ENCODE data around the gene MLX.
A peak's percentile ranks its signal among the peaks of the same experiment; 100 is the strongest.

The MLX gene, protein sequence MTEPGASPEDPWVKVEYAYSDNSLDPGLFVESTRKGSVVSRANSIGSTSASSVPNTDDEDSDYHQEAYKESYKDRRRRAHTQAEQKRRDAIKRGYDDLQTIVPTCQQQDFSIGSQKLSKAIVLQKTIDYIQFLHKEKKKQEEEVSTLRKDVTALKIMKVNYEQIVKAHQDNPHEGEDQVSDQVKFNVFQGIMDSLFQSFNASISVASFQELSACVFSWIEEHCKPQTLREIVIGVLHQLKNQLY

DNA sequence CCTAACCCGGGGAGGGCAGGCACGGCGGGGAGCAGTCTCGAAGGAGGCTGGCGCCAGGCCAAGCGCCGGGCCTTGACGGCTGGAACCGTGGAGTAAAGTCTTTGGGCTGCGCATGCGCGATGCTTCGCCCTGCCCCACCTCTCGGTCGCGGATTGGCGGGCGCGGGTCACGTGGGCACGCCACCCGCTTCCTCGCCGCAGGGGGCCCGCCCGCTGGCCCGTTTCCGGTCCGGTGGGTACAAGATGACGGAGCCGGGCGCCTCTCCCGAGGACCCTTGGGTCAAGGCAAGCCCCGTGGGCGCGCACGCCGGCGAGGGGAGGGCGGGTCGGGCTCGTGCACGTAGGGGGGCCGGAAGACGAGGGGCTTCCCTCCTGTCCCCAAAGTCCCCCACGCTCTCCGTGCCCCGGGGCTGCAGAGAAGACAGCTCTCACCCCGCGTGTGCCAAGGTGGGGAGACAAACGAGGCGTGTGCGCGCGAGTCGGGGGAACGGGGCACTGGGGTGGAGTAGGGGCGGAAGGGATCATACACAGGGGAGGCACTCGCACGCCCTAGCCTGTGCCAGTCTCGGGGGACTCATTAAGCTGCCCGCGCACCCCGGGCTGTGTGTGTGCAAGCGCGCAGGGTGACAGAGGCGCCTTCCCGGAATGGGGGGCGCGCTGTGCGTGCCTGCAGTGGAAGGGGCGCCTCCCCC, at the start of gene MLX:
Gene MLX, plus strand, starts transcription at position 218 of the 691 bp plus-strand sequence. Its CDS starts 25 bp downstream, at position 243.
- DNase-seq, result no peak

DNA sequence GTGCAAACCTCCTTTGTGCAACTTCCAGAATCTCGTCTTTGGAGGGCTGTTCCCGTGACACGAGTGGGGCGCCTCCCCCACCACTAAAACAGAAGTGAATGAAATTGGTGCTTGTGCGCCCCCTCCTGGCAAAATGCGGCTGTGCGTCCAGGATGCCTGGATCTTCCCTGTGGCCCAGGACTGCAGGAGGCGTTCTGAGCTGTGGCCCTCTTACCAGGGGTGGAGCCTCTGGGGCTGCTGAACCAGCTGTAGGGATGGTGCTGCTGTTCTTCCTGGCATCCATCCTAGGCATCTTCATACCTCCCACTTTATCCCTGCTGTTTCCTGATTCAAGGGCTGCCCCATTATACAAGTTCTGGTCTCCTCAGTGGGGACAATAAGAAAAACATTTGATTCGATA, 49.4 kb upstream of the MLX start:
- no peak for DNase-seq

DNA sequence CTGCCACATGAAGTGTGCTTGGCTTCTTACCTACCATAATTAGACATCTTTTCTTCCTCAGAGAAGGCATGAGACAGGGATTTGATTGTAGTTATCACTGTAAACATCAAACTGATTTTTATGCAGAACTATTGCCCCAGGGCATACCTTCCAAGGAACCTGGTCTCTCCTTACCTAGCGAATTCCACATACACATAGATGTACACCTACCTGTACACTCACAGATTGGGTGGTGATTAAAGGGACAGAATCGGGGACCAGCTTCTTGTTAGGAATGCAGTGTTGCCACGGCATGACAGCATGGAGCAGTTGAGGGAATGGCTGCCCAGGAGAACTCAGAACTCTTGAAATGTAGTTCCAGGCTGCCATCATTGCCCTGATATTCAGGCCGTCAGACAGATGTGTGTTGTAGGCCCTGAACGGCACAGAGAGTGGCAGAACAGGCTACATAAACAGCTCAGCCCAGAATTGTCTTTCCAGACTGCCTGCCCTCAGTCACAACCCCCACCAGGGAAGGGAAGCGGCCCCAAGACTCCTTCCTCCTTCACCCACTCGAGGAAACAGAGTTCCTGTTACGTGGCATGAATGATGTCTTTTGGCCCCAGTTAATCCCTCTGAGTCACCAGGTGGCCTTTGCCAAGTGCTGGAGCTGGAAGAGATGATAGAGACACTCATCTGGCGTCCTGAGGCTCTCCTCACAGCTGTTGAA, 48.7 kb upstream of the MLX start:
- DNase-seq, result no peak

DNA sequence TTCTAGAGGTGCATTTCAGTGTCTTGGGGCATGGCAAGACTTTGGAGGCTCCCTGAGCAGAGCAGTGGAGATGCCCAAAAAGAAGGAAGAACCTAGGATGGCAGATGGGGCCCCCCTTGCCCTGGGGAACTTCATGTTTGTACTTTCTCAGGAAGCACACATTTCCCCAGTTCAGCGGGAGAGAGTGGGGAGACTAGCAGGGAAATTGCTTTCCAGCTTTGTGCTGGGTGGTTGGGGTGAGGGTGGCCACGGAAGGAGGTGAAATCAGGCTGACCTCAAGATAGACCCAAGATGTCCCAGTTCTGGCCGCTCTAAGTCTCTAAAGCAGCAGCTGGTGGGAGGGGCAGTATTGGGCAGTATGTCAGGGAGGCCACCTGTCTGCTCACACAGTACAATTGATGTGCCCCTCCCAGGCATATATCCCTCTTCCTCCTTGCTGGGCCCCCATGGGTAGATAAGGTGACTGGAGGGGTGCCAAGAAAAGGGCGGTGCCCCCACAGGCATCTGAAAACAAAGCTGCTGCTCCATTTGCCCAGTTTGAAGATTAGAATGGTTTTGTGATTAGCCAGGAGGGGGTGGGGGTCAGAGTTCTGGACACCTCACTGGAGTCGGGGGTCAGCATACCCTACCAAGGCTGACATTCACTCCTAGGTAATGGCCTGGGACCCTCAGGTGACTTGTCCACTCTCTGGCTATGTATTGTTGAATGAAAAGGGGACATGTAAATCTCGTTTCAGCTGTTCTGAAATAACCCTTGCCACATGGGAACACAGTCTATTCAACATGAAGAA, 48.0 kb upstream of the MLX start:
- DNase-seq, result no peak

DNA sequence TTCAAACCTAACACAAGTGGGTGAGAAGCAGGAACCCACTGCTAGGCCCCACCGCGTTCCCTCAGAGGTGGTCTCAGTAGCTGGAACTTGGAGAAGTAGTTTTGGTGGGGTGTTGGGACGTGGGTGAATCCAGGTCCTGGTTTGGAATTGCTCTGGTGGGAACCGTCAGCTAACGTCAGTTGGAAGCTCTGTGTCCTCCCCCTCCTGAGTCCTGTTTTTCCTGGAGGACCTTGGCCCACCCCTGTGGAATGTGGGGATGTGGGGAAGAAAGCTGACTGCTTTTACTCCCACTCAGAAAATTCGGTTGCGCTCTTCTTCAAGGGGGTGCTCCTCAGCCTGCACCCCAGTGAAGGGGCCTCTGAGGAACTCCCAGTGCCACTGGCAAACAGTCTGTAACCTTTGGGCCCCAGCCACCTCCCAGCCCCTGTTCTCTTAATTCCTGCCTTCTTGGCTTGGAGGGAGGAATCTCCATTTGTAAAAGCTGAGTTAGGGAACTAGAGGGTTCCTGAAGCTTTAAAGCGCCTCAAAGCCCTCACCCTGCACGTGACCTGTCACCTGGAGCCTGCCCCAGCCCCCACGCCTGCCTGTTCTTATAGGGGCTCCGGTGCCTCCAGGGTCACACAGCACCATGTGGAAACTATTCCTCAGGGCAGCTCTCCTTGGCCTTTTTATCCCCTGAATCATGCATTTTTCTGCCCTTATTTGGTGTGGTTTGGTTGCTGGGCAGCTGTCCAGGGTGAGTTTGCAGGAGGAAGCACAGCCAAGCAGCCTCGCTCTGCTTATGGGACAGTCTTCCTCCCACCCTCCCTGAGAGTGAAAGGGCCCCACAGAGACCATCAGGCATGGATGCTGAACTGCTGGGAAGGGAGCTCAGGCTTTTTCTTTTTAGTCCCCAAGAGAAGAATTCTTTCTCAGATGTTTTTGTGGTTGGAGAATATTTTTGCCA, 47.1 kb upstream of the MLX start:
- no peak for DNase-seq

DNA sequence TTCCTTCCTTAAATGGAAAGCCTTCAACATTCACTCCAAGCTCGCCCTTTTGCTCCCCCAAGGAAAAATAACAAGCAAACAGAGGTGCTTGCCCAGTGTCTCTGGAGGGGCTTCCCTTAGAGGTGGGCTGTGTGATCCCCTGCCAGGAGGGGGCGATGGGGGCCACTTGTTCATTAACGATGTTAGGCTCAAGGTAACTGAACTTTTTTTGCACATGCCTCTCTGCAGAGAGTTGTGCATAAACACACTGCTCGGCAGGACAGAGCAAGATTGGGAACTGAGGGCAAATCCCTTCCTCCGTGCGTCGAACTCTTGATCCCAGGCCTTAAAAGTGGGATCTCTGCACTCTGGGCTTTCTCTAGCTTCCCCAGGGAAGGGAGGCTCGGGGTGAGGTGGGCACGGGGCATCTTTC, 46.4 kb upstream of the MLX start:
- no peak for DNase-seq

DNA sequence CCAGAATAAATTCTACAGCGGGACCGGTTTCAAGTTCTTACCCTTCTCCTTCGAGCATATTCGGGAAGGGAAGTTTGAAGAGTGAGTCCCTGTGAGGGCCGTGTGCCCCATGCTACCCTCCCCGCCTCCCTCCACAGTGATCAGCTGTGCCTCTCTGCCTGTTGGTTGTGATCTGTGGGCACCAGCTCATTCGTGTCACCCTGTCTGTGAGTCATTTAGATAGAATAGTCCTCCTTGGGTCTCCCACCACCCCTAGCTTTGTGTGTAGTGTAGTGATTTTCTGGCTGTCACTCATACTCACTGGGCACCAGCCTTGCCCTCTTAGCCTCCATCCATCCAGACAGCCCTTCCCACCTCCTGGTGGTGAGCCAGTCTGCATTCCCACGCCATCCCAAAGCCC, 45.9 kb upstream of the MLX start:
- no peak for DNase-seq

DNA sequence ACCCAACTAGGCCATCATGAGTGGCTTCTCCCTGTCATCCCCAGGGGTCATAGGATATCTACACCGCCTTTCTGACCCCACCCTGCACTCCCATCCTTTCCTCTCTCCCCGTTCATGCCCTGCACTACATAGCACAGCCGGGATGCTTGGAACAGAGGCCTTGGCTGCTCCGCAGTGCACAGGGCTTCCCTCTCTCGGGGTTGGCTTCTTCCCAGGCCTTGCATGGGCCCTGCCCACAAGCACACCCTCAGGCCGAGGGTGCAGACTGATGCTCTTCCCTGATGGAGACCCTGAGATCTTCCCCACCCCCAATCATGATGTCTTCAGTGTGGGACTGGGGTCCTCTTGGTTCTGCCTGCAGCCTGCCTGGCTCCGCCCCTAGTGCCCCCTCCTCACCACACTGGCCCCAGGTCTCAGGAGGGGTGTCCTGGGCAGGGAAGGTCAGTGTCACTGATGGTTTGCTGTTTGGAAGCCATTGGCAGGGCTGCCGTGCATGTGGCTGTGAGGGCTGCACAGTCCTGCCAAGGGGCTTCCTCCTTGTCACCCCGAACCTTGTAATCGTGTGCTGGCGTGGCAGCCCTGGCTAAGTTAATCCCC, 45.1 kb upstream of the MLX start:
- DNase-seq, result no peak

DNA sequence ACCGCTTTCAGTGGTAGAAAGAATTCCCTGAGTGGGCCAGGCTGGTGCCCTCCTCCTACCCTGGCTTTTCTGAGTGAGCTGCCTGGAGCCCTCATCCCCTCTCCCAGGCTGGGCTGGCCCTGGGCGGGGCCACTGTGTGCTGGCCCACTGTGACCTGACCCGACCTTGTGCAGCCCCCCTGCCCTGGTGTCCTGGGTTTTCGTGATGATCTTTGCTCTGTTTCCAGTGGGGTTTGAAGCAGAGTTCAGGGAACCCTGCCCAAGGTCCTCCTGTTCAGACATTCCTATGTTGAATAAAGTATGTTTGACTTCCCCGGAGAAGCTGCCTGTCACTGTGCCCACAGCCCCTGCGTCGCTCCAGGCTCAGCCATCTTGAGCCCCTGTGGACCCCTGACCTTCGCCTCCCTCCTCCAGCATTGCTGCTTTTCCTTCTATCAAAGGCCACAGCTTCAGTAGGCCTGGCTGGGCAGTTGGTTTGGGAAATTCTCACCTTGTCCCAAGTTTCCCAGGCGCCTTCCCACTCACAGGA, 44.6 kb upstream of the MLX start:
- no peak for DNase-seq

DNA sequence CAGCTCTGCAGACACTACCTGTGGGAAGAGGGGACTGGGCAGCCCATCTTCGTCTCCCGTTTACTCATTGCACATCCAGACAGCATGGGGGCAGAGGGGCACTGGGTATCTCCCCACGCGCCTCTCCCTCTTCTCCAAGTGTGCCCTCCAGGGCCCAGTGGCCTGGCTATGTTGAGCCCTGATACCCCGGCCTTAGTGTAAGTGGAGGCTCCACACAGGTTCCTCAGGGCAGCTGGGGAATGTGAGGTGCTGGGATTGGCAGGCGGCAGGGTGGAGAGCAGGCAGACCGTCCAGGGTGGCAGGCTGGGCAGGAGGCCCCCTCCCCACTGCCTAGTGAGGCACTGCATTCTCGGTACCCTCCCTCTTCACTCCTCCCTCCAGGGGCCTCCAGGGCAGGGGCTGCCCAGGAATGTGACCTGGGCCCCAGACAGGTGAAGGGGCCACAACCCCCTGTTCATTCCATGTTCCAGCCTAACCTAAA, 44.1 kb upstream of the MLX start:
- DNase-seq, result no peak

DNA sequence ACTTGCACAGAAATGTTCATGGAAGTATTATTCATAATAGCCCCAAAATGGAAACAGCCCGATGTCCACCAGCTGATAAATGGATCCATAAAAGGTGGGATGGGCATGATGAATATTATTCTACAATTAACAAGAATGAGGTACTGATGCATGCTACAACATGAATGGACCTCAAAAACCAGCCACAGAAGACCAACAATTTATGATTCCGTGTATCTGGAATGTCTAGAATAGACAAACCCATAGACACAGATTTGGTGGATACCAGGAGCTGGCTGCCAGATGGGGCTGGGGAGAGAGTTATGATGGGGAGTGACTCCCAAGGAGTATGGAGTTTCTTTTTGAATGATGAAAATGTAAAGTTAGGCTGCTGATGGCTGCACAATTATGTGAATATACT, 41.7 kb upstream of the MLX start:
- no peak for DNase-seq

DNA sequence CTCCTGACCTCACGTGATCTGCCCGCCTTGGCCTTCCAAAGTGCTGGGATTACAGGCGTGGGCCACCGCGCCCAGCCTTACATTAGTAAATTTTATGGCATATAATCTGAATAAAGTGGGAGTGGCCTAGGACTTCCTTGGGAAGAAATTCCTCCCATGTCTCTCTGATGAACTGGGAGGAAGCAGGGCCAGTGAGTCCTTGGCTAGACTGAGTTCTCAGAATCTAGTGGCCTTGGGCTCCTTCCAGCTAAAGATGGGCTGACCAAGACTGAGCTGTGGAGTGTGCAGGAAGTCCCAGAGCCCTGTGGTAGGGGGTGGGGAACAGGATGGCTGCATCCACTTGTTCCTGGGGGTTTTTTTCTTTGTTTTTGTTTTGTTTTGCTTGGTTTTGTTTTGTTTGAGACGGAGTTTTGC, 40.9 kb upstream of the MLX start:
- no peak for DNase-seq

DNA sequence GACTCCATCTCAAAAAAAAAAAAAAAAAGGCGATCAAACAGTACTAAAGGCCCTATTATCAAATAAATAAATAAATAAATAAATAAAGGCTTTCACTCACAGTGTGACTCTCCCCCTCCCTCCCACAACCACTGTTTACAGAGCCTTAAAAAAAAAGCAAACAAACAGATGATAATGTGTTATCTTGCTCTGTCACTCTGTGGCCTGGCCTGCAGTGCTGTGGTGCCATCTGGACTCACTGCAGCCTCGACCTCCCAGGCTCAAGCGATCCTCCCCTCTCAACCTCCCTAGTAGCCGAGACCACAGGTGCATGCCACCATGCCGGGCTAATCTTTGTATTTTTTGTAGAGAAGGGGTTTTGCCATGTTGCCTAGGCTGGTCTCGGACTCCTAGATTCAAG, 39.0 kb upstream of the MLX start:
- no peak for DNase-seq

DNA sequence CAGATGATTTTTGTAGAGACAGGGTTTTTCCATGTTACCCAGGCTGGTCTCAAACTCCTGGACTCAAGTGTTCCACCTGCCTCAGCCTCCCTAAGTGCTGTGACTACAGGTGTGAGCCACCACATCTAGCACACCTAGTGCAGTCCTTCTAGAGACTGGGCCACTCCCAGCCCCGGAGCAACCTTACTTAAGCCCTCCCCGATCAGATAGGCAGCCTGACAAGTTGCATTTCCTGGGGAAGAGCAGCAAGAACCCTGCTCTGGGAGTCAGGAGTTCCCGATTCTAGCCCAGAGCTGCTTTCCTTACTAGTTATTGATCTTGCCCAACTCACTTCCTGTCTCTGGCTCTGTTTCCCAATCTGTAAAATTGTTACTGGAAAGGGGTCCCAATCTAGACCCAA, 37.8 kb upstream of the MLX start:
- DNase-seq, result no peak

DNA sequence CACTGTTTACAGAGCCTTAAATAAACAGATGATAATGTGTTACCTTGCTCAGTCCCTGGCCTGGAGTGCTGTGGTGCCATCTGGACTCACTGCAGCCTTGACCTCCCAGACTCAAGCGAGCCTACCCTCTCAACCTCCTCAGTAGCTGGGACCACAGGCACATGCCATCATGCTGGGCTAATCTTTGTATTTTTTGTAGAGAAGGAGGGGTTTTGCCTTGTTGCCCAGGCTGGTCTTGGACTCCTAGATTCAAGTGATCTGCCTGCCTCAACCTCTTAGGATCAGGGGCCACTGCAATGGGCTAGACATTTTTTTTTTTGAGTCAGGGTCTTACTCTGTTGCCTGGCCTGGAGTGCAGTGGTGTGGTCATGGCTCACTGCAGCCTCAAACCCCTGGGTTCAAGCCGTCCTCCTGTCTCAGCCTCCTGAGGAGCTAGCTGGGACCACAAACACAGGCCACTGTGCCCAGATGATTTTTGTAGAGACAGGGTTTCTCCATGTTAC, 35.9 kb upstream of the MLX start:
- no peak for DNase-seq

DNA sequence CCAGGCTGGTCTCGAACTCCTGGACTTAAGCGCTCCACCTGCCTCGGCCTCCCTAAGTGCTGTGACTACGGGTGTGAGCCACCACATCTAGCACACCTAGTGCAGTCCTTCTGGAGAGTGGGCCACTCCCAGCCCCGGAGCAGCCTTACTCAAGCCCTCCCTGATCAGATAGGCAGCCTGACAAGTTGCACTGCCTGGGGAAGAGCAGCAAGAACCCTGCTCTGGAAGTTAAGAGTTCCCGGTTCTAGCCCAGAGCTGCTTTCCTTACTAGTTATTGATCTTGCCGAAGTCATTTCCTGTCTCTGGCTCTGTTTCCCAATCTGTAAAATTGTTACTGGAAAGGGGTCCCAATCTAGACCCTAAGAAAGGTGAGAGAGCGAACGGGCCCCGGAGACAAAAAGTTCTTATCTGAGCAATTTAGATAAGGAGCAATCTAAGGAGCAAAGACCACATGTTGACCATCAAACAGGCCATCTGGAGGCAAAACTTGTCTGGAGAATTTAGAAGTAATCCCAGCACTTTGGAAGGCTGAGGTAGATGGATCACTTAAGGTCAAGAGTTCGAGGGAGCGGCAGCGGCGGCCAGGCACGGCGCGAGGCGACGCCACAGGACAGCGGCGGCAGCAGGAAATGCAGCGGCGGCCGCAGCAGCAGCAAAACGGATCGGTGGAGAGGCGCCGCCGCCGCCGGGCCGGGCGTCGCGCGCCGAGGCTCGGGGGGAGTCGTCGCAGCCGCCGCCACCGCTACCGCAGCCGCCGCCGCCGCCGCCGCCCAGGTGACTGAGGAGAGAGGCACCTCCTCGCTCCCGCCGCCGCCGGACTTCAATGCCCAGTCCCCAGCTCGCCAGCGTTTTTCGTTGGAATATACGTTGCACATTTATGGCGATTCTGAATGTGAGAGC, 35.2 kb upstream of the MLX start:
- DNase-seq, result no peak

DNA sequence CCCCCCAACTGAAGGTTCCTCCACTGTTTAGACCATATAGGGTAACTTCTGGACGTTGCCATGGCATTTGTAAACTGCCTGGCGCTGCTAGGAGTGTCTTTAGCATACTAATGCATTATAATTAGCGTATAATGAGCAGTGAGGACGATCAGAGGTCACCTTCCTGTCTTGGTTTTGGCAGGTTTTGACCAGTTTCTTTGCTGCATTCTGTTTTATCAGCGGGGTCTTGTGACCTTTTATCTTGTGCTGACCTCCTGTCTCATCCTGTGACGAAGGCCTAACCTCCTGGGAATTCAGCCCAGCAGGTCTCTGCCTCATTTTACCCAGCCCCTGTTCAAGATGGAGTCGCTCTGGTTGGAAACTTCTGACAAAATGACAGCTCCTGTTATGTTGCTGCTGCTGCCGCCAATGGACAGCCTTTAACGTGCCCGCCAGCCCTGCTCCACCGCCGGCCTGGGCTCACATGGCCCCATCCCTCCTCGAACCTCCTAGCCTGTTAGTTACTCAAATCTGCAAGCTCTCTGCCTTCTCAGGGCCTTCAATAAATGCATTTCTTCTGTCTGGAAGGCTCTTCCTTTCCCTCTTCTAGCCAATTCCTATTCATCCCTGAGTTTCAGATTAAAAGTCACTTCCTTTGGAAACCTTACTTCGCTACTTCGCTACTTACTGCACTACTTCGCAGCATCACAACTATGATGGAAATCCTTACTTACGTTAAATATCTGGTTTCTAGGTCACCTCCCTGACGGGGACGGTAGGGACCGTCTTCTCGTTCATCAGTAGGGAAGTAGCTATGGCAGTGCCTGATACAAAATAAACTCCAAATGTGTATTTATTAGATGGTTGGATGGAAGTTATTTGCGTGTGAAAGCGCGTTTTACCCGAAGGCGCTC, 31.5 kb upstream of the MLX start:
- no peak for DNase-seq

DNA sequence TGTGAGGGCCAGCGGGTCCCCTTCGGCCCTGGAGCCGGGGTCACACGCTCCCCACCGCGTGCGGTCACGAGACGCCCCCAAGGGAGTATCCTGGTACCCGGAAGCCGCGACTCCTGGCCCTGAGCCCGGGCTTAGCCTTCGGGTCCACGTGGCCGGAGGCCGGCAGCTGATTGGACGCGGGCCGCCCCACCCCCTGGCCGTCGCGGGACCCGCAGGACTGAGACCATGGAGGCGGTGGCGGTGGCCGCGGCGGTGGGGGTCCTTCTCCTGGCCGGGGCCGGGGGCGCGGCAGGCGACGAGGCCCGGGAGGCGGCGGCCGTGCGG, 30.9 kb upstream of the MLX start, which contains the start of gene NAGLU:
Gene NAGLU, plus strand, starts transcription at position 194 of the 324 bp plus-strand sequence. Its CDS starts 32 bp downstream, at position 226.
- DNase-seq, result peak; percentile 50
